ENCODE results near the gene CLDN24.

Gene CLDN24

GRCh38 chr4:183362916-183363542 lies 40.8 kb upstream of the CLDN24 start:
- in situ Hi-C loops (cut with HindIII; ENCODE audit: low pct_ligation_motif_present, low sequenced_read_pairs), result no loop called here
- peak; percentile 69 for TF ChIP-seq CTCF (IDR thresholded peaks at IDR 0.05; ENCODE audit: low read depth, low read length, missing control alignments)
- DNase-seq, result peak; percentile 58
- H3K4me3 ChIP-seq (ENCODE audit: low read depth, low read length), result no peak overlapping the region
- H3K27me3 ChIP-seq (replicated peaks), result no peaks in the 10 kb centered on the region
- H3K27ac ChIP-seq, result no peak overlapping the region
- no peaks in the 10 kb centered on the region for H3K36me3 ChIP-seq (replicated peaks)

GRCh38 chr4:183362036-183362435 lies 39.8 kb upstream of the CLDN24 start:
- Histone ChIP-seq H3K36me3 (replicated peaks) (no peaks in the 10 kb centered on the region), H3K4me3 (ENCODE audit: low read depth, low read length) (no peak overlapping the region), H3K27ac (no peak overlapping the region), H3K27me3 (replicated peaks) (no peaks in the 10 kb centered on the region)
- in situ Hi-C loops (cut with HindIII; ENCODE audit: low pct_ligation_motif_present, low sequenced_read_pairs), result no loop called here
- no peak for DNase-seq
- no peak for TF ChIP-seq CTCF (IDR thresholded peaks at IDR 0.05; ENCODE audit: low read depth, low read length, missing control alignments)

- Histone ChIP-seq H3K36me3 (replicated peaks) (no peaks in the 10 kb centered on the region), H3K4me3 (ENCODE audit: low read depth, low read length) (no peak overlapping the region), H3K27ac (no peak overlapping the region), H3K27me3 (replicated peaks) (no peaks in the 10 kb centered on the region)
- in situ Hi-C loops (cut with HindIII; ENCODE audit: low pct_ligation_motif_present, low sequenced_read_pairs), result no loop called here
- no peak for TF ChIP-seq CTCF (IDR thresholded peaks at IDR 0.05; ENCODE audit: low read depth, low read length, missing control alignments)
- DNase-seq, result peak; percentile 31
Observed at GRCh38 chr4:183360161-183360919, 38.1 kb upstream of the CLDN24 start.

DNA sequence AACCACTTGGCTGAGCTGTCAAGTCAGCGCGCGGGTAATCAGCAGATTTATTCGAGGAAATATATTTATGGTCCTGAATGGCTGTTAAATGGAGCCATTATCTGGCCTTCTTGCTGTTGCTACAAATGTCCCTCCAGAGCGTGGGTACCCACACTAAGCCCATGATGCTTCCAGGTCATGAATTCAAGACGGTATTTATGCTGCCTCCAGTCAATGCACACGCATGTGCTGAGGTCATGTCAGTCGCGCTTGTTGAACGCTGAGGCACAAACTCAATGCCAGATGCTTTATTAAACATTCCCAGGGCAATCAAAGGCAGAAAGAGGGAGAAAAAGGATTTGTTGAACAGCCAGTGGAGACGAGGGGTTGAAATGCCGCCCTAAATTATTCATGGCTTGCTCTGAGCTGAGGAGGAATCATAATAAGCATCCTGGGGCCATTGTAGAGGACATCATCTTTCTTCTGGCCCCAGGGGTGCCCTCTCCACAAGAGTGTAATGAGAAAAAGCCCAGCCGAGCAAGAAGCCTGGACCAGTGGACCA lies 36.1 kb upstream of the CLDN24 start:
- H3K27ac ChIP-seq, result no peak overlapping the region
- H3K4me3 ChIP-seq (ENCODE audit: low read depth, low read length), result no peak overlapping the region
- H3K27me3 ChIP-seq (replicated peaks), result no peaks in the 10 kb centered on the region
- DNase-seq, result no peak
- in situ Hi-C loops (cut with HindIII; ENCODE audit: low pct_ligation_motif_present, low sequenced_read_pairs), result no loop called here
- TF ChIP-seq CTCF (IDR thresholded peaks at IDR 0.05; ENCODE audit: low read depth, low read length, missing control alignments), result no peak
- H3K36me3 ChIP-seq (replicated peaks), result no peaks in the 10 kb centered on the region

- in situ Hi-C loops (cut with HindIII; ENCODE audit: low pct_ligation_motif_present, low sequenced_read_pairs), result no loop called here
- H3K36me3 ChIP-seq (replicated peaks), result no peaks in the 10 kb centered on the region
- DNase-seq, result no peak
- H3K4me3 ChIP-seq (ENCODE audit: low read depth, low read length), result no peak overlapping the region
- TF ChIP-seq CTCF (IDR thresholded peaks at IDR 0.05; ENCODE audit: low read depth, low read length, missing control alignments), result no peak
- no peak overlapping the region for H3K27ac ChIP-seq
- H3K27me3 ChIP-seq (replicated peaks), result no peaks in the 10 kb centered on the region
Observed at GRCh38 chr4:183356931-183357675, 34.9 kb upstream of the CLDN24 start.
